GM23248 (cell line): ENCODE results near the gene GPX6. TPM values are rescaled to one million over a fixed set of nuclear protein-coding genes. Genes with fewer than 3 reads are reported as not detected.
"Not testable (repeated sequence)": the region's sequence is repeated elsewhere in the genome, so short reads cannot be mapped to it uniquely, and the experiment has no call there.

Source experiments
- DNase-seq: peaks from one replicate; pipeline ENCODE4 v3.0.0-alpha.2; 2015
- H2AFZ ChIP-seq: fragments of 200-600 bp; sonication (generic); 2 replicates; pipeline ENCODE4 v1.6.1; 2016; ENCODE audit warnings: antibody characterized with exemption
- H3F3A ChIP-seq: fragments of 200-600 bp; sonication (generic); 2 replicates; pipeline ENCODE4 v1.6.1; 2016; ENCODE audit warnings: mild to moderate bottlenecking, antibody characterized with exemption, mixed run types; ENCODE audit not compliant: insufficient read depth
- H3K27ac ChIP-seq: fragments of 200-600 bp; sonication (generic); 2 replicates; pipeline ENCODE4 v1.5.1; 2016; ENCODE audit warnings: mild to moderate bottlenecking
- H3K27me3 ChIP-seq: fragments of 200-600 bp; sonication (generic); replicated peaks from 2 replicates; pipeline ENCODE4 v1.6.1; 2016; ENCODE audit warnings: mild to moderate bottlenecking; ENCODE audit not compliant: insufficient read depth
- H3K36me3 ChIP-seq: fragments of 200-600 bp; sonication (generic); 2 replicates; pipeline ENCODE4 v1.6.1; 2016; ENCODE audit warnings: low read depth, mild to moderate bottlenecking
- H3K4me1 ChIP-seq: fragments of 200-600 bp; sonication (generic); 2 replicates; pipeline ENCODE4 v1.6.1; 2016; ENCODE audit warnings: mild to moderate bottlenecking; ENCODE audit not compliant: insufficient read depth
- H3K4me2 ChIP-seq: fragments of 200-600 bp; sonication (generic); one replicate; pipeline ENCODE4 v1.6.1; 2016; ENCODE audit warnings: mild to moderate bottlenecking; ENCODE audit not compliant: unreplicated experiment
- H3K4me3 ChIP-seq: fragments of 200-600 bp; sonication (generic); 2 replicates; pipeline ENCODE4 v1.5.1; 2016; ENCODE audit warnings: mild to moderate bottlenecking
- H3K79me2 ChIP-seq: fragments of 200-600 bp; sonication (generic); 2 replicates; pipeline ENCODE4 v1.6.1; 2016; ENCODE audit warnings: mild to moderate bottlenecking; ENCODE audit not compliant: insufficient read depth
- H3K9ac ChIP-seq: fragments of 200-600 bp; sonication (generic); 2 replicates; pipeline ENCODE4 v1.6.1; 2016; ENCODE audit warnings: mild to moderate bottlenecking
- H3K9me2 ChIP-seq: fragments of 200-600 bp; sonication (generic); 2 replicates; pipeline ENCODE4 v1.6.1; 2016; ENCODE audit warnings: mixed run types, mild to moderate bottlenecking, moderate library complexity; ENCODE audit not compliant: insufficient read depth
- H3K9me3 ChIP-seq: fragments of 200-600 bp; sonication (generic); one replicate; pipeline ENCODE4 v1.6.1; 2017; ENCODE audit warnings: low read depth
- H4K20me1 ChIP-seq: fragments of 200-600 bp; sonication (generic); 2 replicates; pipeline ENCODE4 v1.6.0; 2016; ENCODE audit not compliant: insufficient read depth
- EZH2 ChIP-seq: fragments of 200-600 bp; sonication (generic); IDR thresholded peaks from 2 replicates; pipeline ENCODE4 v1.6.1; 2018; ENCODE audit warnings: antibody characterized with exemption, mild to moderate bottlenecking; ENCODE audit not compliant: insufficient read depth, poor library complexity, severe bottlenecking
- EZH2phosphoT487 ChIP-seq: fragments of 200-600 bp; sonication (generic); IDR thresholded peaks from 2 replicates; pipeline ENCODE4 v1.6.1; 2018; ENCODE audit warnings: antibody characterized with exemption, moderate library complexity, mild to moderate bottlenecking, low read depth; ENCODE audit not compliant: insufficient read depth
- WGBS, 2 experiments: methylation state at CpG; one replicate each; pipeline ENCODE4 v1.1.6; 2015 to 2017; ENCODE audit warnings: low lambda C conversion rate in 2 of 2, low coverage in 1 of 2; ENCODE audit errors: missing lambda C conversion rate in 2 of 2; 5-methylcytosine and 5-hydroxymethylcytosine counted together
- in situ Hi-C: fragments of 300-500 bp; cut with MboI; formaldehyde crosslinking; loops from 2 replicates; pipeline ENCODE4 v1.15.0; 2020
- polyA plus RNA-seq: library from polyadenylated mRNA; unstranded; fragments of >200 nt; fragmentation: Nextera tagmentation; extraction: Ambion mirVana; gene quantifications from 2 replicates; pipeline ENCODE4 v1.2.1, GENCODE V29; 2016
- total RNA-seq: library from RNA; depleted of rRNA; stranded (reverse); fragments of >200 nt; shearing (Covaris generic); gene quantifications from 2 replicates; pipeline ENCODE4 v1.2.3, GENCODE V29; 2014

Gene GPX6
- total and polyA plus RNA-seq, 2 experiments from 2014 or later, result not detected

DNA sequence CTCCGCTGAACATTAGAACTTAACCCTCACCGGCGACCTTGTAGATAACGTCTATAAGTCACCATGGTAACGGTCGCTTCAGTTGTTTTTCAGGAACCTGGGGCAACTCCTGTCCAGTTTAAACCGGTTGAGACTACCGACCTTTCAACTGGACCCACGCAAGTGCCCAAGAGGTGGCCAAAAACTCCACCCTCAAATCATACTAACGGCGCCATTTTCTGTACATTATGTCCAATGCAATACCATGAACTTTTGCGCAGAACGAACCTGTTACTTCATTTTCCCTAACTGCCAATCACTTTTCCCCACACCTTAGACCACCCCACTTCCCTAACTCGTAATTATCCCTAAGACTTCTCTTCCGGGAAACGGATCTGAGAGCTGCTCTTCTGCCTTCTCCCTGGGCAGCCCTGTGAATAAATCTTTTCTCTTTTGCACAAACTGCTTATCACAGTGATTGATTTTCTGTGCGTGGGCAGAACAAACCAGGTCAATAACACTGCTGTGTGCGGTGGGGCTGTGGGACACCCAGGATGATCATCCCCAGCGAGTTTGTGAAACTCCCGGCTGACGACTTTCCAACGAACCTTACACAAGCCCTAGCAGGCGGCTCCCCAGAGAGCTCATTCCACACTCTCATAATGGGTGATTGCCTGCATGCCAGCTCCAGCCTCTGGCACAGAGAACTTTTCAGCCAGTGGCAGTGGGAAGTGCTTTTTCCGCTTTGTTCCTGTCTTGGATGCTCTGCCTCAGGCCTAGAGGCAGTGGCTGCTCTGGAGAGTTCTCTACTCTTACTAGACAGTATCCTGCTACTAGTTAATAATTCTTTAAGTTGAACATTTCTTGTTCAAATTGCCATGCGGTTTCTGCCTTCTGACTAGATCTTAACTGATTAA, 38.6 kb upstream of the GPX6 start:
- Histone ChIP-seq H3K4me1 (no peaks in the 10 kb centered on the region), H3K4me2 (no peak overlapping the region), H3K4me3 (no peak overlapping the region), H3K79me2 (no peaks in the 10 kb centered on the region), H3K9me2 (no peaks in the 10 kb centered on the region), H3K27me3 (peaks cover 8% of the 10 kb centered on the region; the same call in 1 of the 2 replicates), H3K36me3 (no peaks in the 10 kb centered on the region), H3K27ac (no peak overlapping the region), H2AFZ (no peak overlapping the region), H3K9me3 (no peaks in the 10 kb centered on the region), H3F3A (no peaks in the 10 kb centered on the region), H4K20me1 (no peaks in the 10 kb centered on the region), H3K9ac (no peak overlapping the region)
- TF ChIP-seq EZH2phosphoT487 (no peak), EZH2 (no peak)
- 21 to 22% methylated on average over 25 of the region's 25 CpGs for WGBS, 2 experiments
- in situ Hi-C loops, result no loop called here
- no peak for DNase-seq

DNA sequence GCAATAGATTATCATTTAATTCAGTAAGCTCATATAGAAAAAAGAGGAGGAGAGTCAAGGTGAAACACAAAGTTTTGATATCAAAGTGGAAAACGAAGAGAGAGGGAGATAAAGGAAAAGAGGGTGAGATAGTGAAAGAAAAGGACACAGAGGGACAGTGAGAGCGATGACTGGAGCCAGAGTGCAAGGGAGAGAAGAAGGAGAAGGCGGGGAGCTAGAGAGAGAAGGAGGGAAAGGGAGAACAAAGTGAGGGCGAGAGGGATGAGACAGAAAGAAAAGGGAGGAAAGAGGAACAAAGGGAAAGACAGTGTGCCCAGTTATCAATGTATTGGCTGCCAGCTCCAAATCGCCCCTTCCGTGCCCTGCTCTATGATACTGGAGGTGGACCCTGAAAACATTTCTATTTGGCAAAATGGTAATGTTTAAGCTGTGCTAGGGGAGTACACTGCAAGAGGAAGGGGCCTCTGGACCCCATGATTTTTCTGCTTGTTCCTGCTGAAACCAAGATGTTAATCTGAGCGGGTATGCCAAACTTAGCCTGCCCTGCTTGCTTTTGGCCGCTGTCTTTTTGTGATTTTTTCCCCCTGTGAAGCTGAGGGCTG, 37.9 kb upstream of the GPX6 start:
- Histone ChIP-seq H3K9me2 (no peaks in the 10 kb centered on the region), H3K79me2 (no peaks in the 10 kb centered on the region), H3K27ac (no peak overlapping the region), H3K27me3 (peaks cover 8% of the 10 kb centered on the region; the same call in 1 of the 2 replicates), H3K9me3 (no peaks in the 10 kb centered on the region), H2AFZ (no peak overlapping the region), H3K36me3 (no peaks in the 10 kb centered on the region), H3K4me2 (no peak overlapping the region), H3K9ac (no peak overlapping the region), H3F3A (no peaks in the 10 kb centered on the region), H4K20me1 (no peaks in the 10 kb centered on the region), H3K4me1 (no peaks in the 10 kb centered on the region), H3K4me3 (no peak overlapping the region)
- TF ChIP-seq EZH2phosphoT487 (no peak), EZH2 (no peak)
- no peak for DNase-seq
- in situ Hi-C loops, result no loop called here
- WGBS, 2 experiments, result 6 to 7% methylated on average over 8 of the region's 8 CpGs

DNA sequence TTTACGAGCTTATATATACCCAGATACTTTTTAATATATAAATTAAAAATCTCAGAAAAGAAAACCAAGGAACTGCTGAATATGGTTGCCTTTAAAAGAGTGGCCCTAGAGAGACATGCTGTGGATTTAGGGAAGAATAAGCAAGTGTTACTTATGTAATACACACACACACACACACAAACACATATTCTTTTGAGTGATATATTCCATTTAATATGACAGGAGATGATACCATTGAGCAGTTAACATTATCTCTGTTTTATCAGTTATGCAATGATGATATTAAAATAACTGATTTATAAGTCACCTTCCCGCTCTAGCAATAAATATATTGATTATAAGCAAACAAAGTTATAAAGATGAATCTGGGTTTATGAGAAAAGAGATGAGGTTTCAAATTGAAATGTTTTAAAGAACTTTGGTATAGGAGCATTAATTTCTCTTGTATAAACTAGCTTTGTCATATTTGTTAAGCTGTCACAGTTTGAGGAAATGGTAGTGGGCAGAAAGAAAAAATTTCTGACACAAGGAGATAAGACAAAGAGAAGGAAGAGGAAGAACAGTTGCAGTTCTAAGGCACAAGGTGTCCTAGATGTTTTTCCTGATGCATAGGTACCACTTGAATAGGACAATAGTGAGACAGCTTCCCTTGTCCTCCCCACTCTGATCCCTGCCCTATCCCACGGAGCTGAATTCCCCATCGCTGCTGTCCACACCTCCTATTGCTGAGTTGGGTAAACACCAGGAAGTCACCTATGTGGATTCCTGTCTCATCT, 36.5 kb upstream of the GPX6 start:
- in situ Hi-C loops, result no loop called here

DNA sequence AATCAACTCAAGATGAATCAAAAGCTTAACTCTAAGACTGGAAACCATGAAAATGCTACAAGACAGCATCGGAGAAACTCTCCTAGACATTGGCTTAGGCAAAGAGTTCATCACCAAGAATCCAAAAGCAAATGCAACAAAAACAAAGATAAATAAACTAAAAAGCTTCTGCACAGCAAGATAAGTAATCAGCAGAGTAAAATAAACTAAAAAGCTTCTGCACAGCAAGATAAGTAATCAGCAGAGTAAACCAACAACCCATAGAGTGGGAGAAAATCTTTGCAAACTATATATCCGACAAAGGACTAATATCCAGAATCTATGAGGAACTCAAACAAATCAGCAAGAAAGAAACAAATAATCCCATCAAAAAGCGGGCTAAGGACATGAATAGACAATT, 31.4 kb upstream of the GPX6 start:
- in situ Hi-C loops, result not testable (repeated sequence)
- 43 to 44% methylated on average over 3 of the region's 3 CpGs for WGBS, 2 experiments

More for the DNA sequence above, 36.5 kb upstream of the GPX6 start:
- no peak overlapping the region for H3K4me2 ChIP-seq
- H3F3A ChIP-seq, result no peaks in the 10 kb centered on the region
- H3K4me3 ChIP-seq, result no peak overlapping the region
- H3K9ac ChIP-seq, result no peak overlapping the region
- no peaks in the 10 kb centered on the region for H4K20me1 ChIP-seq
- no peak overlapping the region for H2AFZ ChIP-seq
- H3K27ac ChIP-seq, result no peak overlapping the region
- TF ChIP-seq EZH2 (no peak), EZH2phosphoT487 (no peak)
- no peaks in the 10 kb centered on the region for H3K36me3 ChIP-seq
- no peak for DNase-seq
- 16 to 18% methylated on average over 4 of the region's 4 CpGs for WGBS, 2 experiments
- H3K9me3 ChIP-seq, result no peaks in the 10 kb centered on the region
- H3K9me2 ChIP-seq, result no peaks in the 10 kb centered on the region
- H3K4me1 ChIP-seq, result no peaks in the 10 kb centered on the region
- peaks cover 8% of the 10 kb centered on the region; the same call in 1 of the 2 replicates for H3K27me3 ChIP-seq
- no peaks in the 10 kb centered on the region for H3K79me2 ChIP-seq

More for the DNA sequence above, 31.4 kb upstream of the GPX6 start:
- not testable (repeated sequence) for H3K4me1 ChIP-seq, H2AFZ ChIP-seq, H3K4me2 ChIP-seq, H3K9ac ChIP-seq, H3K36me3 ChIP-seq, H3K27me3 ChIP-seq, H3K79me2 ChIP-seq, H3K9me3 ChIP-seq, H3K4me3 ChIP-seq, H3K27ac ChIP-seq, H3K9me2 ChIP-seq, H4K20me1 ChIP-seq, DNase-seq
- H3F3A ChIP-seq, result peaks cover 14% of the 10 kb centered on the region
